Uterus (tissue), 4 donors: ENCODE results near the gene FARS2. TPM values are rescaled to one million over a fixed set of nuclear protein-coding genes. Genes with fewer than 3 reads are reported as not detected.

Experiments
- DNase-seq, 2 donors: peaks; one replicate each; pipeline ENCODE4 v3.0.0-alpha.2; 2019 to 2020
- H3K27ac ChIP-seq, 2 donors: fragments of 200-600 bp; sonication (generic); 1 replicate in 1 of 2; 2 replicates in 1 of 2; pipeline ENCODE4 v1.5.1; 2016 to 2018
- H3K27me3 ChIP-seq, 2 donors: fragments of 200-600 bp; sonication (generic); one replicate each; pipeline ENCODE4 v1.5.1; 2018 to 2019; ENCODE audit warnings: control low read depth in 1 of 2
- H3K36me3 ChIP-seq, 2 donors: fragments of 200-600 bp; sonication (generic); one replicate each; pipeline ENCODE4 v1.5.1; 2019; ENCODE audit warnings: control low read depth in 1 of 2
- H3K4me1 ChIP-seq, 2 donors: fragments of 200-600 bp; sonication (generic); one replicate each; pipeline ENCODE4 v1.5.1; 2018 to 2019; ENCODE audit warnings: control low read depth in 1 of 2
- H3K4me3 ChIP-seq, 2 donors: fragments of 200-600 bp; sonication (generic); 1 replicate in 1 of 2; 2 replicates in 1 of 2; pipeline ENCODE4 v1.5.1; 2018 to 2019; ENCODE audit warnings: mild to moderate bottlenecking in 1 of 2
- H3K9me3 ChIP-seq, 2 donors: fragments of 200-600 bp; sonication (generic); one replicate each; pipeline ENCODE4 v1.5.1; 2019; ENCODE audit warnings: control low read depth in 1 of 2
- POLR2A ChIP-seq, 2 donors: fragments of 450-650 bp; IDR thresholded peaks; one replicate each; pipeline ENCODE4 v1.6.1; 2016; ENCODE audit warnings: antibody characterized with exemption in 2 of 2, mild to moderate bottlenecking in 1 of 2, moderate library complexity in 1 of 2
- intact Hi-C: fragments of 100-400 bp; cut with DNase I; formaldehyde crosslinking; loops from one replicate; pipeline ENCODE4 v1.15.1; 2023; ENCODE audit warnings: low total_unique reads
- total RNA-seq, 4 donors: library from RNA; depleted of rRNA in 3 of 4; stranded (reverse); fragments of >200 nt in 3 of 4; gene quantifications; one replicate each; pipeline versions ENCODE4 v1.1.0 to v1.2.4, GENCODE V29; 2014 to 2023
- TF ChIP-seq, protein P1 (sequence below), 4 experiments: fragments of 200-600 bp in 2 of 4; fragments of 450-650 bp in 2 of 4; sonication (generic) in 2 of 4; IDR thresholded peaks; one replicate each; pipeline ENCODE4 v1.5.1; 2016 to 2019; ENCODE audit warnings: antibody characterized with exemption in 4 of 4, mild to moderate bottlenecking in 2 of 4, moderate library complexity in 1 of 4
- donor health status: DM: yes; HTN: yes; CAD: no.

The FARS2 gene
- total RNA-seq, 4 donors from 2014 or later: 14.4 to 32.5 (median 25.6) TPM

DNA sequence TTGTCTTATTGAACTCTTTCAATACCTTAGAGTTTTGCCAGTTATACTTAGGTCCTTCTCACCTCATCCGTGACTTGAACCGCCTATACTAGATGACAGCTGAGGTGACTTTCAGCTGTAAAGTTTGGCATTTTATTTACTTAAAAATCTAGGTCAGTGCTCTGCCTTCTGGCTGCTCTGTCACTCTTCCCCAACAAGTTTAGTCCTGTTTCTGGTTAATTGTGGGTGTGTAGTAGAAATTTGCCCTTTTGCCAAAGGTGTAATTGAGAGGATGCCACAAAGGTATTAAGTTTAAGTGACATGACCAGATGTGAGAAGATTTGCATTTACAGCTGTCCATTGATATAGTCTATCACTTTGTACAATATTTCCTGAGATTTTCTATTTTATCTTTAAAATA is 106.2 kb downstream of the FARS2 start:
- intact Hi-C loops: no loop called here
- H3K36me3 ChIP-seq: peaks cover 0 to 5% of the 10 kb centered on the region in 2 donors
- H3K27me3 ChIP-seq: no peaks in the 10 kb centered on the region
- no peak overlapping the region for H3K27ac ChIP-seq
- no peak for TF ChIP-seq POLR2A (IDR thresholded peaks at IDR 0.05)
- TF ChIP-seq, protein P1, sequence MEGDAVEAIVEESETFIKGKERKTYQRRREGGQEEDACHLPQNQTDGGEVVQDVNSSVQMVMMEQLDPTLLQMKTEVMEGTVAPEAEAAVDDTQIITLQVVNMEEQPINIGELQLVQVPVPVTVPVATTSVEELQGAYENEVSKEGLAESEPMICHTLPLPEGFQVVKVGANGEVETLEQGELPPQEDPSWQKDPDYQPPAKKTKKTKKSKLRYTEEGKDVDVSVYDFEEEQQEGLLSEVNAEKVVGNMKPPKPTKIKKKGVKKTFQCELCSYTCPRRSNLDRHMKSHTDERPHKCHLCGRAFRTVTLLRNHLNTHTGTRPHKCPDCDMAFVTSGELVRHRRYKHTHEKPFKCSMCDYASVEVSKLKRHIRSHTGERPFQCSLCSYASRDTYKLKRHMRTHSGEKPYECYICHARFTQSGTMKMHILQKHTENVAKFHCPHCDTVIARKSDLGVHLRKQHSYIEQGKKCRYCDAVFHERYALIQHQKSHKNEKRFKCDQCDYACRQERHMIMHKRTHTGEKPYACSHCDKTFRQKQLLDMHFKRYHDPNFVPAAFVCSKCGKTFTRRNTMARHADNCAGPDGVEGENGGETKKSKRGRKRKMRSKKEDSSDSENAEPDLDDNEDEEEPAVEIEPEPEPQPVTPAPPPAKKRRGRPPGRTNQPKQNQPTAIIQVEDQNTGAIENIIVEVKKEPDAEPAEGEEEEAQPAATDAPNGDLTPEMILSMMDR (IDR thresholded peaks at IDR 0.05): no peak
- no peak for DNase-seq
- H3K4me3 ChIP-seq: no peak overlapping the region
- H3K4me1 ChIP-seq: no peaks in the 10 kb centered on the region
- no peaks in the 10 kb centered on the region for H3K9me3 ChIP-seq

DNA sequence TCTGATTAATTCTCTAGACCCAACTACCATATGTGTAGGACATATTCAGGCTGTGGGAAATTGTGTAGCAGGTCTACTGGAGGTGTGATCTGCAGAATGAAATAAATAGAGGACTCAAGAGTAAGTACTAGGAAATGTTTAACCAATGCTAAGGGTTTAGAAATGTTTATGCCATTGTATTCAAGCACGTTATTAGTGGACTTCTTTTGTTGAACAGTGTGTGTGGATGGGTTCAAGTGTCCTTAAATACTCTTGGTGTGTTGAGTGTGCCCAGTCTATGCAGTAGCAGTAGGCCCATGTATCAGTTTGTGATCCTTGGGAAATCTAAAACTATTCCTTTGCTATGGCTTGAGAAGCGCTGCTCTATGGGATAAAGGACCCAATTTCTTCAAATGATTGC is 112.1 kb downstream of the FARS2 start:
- TF ChIP-seq, protein P1 (IDR thresholded peaks at IDR 0.05): no peak
- TF ChIP-seq POLR2A (IDR thresholded peaks at IDR 0.05): no peak
- H3K27ac ChIP-seq: no peak overlapping the region
- no peaks in the 10 kb centered on the region for H3K27me3 ChIP-seq
- peaks cover 0 to 5% of the 10 kb centered on the region in 2 donors for H3K36me3 ChIP-seq
- H3K4me1 ChIP-seq: no peaks in the 10 kb centered on the region
- no peak overlapping the region for H3K4me3 ChIP-seq
- DNase-seq: no peak
- H3K9me3 ChIP-seq: no peaks in the 10 kb centered on the region
- intact Hi-C loops: no loop called here

DNA sequence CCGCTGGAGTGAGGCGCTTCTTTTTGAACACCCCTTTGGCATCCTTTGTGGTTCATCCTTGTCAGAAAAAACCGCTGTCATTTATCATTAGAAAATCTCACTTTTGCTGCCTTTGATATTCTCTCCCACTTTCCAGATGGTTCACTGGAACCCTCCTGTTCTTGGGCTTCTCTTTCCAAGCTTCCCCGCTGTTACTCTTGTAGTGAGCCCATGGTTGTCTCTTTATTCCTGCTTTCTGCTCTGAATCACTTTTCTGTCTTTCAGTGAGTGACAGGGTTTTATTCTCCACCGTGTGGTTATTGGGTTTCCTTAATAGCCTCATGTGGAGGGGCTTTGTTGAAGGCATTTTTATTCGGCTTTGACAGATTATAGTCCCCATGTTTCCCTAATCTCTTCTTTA is 117.0 kb downstream of the FARS2 start:
- no peaks in the 10 kb centered on the region for H3K27me3 ChIP-seq
- no peak overlapping the region for H3K4me3 ChIP-seq
- intact Hi-C loops: no loop called here
- no peak for DNase-seq
- no peak for TF ChIP-seq POLR2A (IDR thresholded peaks at IDR 0.05)
- TF ChIP-seq, protein P1 (IDR thresholded peaks at IDR 0.05): no peak
- H3K4me1 ChIP-seq: no peaks in the 10 kb centered on the region
- H3K9me3 ChIP-seq: no peaks in the 10 kb centered on the region
- no peak overlapping the region for H3K27ac ChIP-seq
- H3K36me3 ChIP-seq: no peaks in the 10 kb centered on the region

DNA sequence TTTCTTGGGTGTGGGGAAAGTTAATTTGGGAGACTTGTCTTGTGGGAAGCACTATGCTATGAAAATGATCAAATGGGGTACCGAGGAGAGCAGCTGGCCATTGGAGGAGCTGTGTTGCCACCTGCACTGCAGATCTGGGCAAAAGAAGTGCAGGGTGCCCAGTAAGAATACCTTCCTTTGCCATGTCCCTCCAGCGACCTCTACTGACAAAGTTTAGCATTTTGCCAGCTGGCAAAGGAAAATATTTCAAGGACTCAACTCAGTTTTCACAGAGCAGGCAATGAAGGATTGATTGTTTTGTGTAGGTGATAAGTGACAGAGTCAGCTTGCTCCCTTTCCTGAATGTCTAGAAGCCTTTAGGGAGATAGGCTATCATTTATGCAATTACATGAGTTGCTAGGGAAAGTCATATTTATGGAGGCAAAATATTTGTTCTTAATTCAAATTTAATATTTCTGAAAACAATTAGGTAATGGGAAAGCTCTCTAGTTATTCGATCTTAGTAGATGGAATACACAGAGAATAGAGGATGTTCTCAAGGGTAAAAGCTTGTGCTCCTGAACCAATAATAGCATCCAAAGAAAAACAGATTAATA is 118.4 kb downstream of the FARS2 start:
- intact Hi-C loops: no loop called here
- H3K36me3 ChIP-seq: no peaks in the 10 kb centered on the region
- no peaks in the 10 kb centered on the region for H3K4me1 ChIP-seq
- no peaks in the 10 kb centered on the region for H3K9me3 ChIP-seq
- no peak overlapping the region for H3K4me3 ChIP-seq
- TF ChIP-seq, protein P1 (IDR thresholded peaks at IDR 0.05): no peak
- TF ChIP-seq POLR2A (IDR thresholded peaks at IDR 0.05): no peak
- H3K27ac ChIP-seq: no peak overlapping the region
- no peaks in the 10 kb centered on the region for H3K27me3 ChIP-seq
- no peak for DNase-seq

DNA sequence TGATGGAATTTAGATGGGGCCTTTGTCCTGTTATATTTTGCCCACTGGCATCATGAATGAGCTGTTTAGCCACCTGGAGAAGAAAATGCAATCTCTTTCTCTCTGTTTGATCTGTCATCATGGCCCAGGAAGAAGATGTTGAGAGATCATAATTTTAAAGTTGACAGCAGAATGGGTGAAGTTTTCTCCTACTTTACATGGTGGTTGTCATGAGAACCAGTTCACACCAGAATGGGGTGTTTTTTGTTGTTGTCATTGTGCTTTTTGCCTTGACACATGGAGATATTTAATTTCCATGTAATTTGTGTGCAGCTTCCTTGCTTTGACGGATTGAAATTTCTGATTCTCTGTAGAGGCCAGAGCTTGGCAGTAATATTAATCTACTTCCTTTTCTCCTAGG is 122.5 kb downstream of the FARS2 start:
- intact Hi-C loops: no loop called here
- DNase-seq: no peak
- Histone ChIP-seq H3K27ac (no peak overlapping the region), H3K9me3 (no peaks in the 10 kb centered on the region), H3K27me3 (no peaks in the 10 kb centered on the region), H3K36me3 (no peaks in the 10 kb centered on the region), H3K4me1 (no peaks in the 10 kb centered on the region), H3K4me3 (no peak overlapping the region)
- TF ChIP-seq, protein P1 (IDR thresholded peaks at IDR 0.05): no peak
- no peak for TF ChIP-seq POLR2A (IDR thresholded peaks at IDR 0.05)
